ENCODE results near the gene ASB13. TPM values are rescaled to one million over a fixed set of nuclear protein-coding genes. Genes with fewer than 3 reads are reported as not detected.

The ASB13 gene
- total RNA-seq, 1 experiment from 2014 or later, result 11.0 TPM

DNA sequence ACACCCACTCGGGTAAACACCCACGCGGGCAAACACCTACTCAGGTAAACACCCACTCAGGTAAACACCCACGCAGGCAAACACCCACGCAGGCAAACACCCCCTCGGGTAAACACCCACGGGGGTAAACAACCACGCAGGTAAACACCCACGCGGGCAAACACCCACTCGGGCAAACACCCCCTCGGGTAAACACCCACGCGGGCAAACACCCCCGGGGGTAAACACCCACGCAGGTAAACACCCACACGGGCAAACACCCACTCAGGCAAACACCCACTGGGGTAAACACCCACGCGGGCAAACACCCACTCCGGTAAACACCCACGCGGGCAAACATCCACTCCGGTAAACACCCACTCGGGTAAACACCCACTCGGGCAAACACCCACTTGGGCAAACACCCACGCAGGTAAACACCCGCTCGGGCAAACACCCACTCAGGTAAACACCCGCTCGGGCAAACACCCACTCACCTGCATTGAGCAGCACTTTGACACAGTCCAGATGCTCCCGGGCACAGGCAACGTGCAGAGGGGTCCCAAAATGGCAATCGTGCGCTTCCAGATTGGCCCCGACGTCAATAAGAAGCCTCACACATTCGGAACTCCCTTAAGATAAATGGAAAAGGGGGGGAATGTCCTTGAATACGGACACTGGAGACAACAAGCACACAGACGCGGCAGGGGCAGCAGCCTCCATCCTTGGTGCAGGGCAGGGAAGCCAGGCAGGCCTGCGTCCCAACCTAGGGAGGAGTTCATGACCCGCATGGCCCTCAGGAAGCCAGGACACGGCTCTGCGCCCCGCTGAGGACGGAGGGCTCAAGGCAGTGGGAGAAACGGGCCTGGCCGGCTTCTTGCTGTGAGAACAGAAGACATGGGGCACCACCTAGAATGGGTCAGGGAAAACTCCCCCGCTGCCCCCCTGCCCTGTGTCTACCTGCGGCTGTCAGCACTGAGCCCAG lies 17.6 kb downstream of the ASB13 start:
- DNase-seq (ENCODE audit: low spot score), result no peak

DNA sequence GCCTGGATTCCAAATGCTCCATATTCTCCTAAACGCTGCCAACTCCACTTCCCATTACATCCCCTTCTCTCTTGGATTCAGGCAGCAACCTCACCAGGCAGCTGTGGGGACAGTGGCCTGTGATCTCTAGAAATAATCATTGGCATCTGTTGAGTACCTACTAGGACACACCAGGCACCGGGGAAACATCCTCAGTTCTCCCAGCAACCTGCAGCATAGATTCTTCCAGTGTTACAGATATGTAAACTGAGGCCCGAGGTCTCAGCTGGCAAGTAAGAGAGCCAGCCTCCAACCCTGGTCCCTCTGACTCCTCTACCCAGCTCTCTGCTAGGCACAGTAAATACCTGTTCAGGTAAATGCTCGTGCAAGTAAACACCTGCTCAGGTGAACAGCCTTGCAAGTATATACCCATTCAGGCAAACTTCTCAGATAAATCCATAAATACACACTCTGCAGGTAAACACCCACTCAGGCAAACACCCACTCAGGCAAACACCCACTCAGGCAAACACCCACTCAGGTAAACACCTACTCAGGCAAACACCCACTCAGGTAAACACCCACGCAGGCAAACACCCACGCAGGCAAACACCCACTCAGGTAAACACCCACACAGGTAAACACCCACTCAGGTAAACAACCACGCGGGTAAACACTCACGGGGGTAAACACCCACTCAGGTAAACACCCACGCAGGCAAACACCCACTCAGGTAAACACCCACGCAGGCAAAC lies 18.7 kb downstream of the ASB13 start:
- no peak for DNase-seq (ENCODE audit: low spot score)

DNA sequence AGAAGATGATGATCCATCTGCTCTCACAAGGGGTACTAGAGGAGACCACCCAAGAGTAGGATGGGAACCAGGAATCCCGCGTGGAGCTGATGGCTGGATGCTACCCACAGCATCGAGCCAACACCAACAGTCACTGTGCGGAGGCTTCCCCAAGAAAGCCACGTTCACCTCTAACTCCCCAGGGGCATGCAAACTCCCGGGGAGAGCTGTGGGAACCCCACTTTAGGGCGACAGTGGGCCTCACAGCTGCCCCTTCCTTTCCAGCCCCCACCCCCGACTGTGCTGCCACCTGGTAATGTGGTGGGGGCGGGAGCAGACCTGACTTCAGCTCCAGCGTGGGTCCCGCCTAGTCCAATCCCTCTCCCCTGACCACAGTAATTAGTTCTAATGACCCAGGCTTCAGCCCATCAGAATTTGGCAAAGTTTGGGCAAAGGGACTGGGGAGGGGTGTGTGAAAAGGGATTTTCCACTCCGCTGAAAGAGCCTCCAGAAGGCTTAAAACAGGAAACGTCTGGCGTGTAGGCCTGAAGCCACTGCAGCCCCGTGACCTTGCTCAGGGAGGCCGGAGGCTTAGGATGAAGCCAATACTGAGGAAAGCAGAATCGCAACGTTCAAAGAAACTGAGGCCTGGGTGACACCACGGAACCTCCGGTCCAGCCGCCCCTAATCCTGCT lies 20.3 kb downstream of the ASB13 start:
- no peak for DNase-seq (ENCODE audit: low spot score)

DNA sequence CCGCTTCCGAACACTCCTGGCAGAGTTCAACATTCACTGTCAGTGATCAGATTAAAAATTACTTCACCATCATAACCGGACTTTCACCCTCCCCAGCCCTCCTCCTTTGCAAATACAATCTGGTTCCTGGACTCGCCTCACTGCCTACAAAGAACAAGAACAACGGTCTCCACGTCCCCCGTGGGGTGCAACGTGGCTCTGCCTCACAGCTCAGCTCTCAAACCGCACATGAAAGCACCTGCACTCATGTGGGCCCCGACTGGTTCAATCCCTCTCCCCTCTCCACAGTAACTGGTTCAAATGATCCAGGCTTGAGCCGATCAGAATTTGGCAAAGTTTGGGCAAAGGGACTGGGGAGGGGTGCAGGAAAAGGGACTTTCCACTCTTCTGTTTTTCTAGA lies 21.0 kb downstream of the ASB13 start:
- no peak for DNase-seq (ENCODE audit: low spot score)

DNA sequence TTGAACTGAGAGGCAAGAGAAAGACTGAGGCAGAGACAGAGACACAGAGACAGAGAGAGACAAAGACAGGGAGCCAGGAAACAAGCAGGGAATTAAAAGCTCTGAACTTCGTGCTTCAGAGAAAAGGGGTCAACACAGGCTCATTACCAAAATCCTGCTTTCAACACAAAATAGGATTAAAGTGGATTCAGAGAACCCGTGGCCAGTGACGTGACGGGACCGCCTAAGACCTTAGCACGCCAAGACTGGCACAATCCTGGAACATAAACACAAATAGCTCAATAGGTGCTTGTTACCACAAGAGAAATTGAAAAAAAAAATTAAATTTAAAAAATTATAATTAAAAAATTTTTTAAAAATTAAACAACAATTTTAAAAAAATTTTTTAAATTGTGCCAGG lies 21.5 kb downstream of the ASB13 start:
- no peak for DNase-seq (ENCODE audit: low spot score)

DNA sequence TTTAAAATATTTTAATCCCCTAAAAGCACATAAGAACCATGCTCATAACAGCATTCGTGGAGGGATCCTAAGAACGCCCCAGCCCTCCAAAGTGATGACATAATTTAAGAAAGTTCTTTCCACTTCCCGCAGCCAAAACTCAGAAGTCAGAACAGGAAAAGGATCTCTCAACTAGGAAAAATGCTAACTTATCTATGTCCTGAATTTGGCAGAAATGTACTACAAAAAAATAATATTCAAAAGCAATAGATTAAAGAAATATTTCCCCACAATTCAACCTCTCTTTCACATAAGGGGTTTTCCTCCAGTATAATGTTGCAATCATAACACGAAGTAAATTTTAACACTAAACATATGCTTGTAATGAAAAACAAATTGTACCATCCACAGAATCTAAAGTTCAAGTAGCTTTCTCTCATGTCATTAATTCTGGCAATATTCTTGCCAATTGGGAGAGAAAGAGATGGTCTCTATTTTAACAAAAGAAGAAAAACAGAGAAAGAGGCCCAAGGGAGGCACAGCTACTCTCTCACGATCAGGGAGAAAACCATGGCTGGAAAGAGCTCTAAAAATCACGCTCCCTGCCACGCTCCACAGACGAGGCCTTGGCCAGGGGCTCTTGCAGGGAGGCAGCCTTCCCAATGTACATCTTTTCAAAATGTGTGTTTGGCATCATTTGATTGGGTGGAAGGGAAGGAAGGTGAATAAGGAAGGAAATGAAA lies 22.9 kb downstream of the ASB13 start:
- DNase-seq (ENCODE audit: low spot score), result no peak

DNA sequence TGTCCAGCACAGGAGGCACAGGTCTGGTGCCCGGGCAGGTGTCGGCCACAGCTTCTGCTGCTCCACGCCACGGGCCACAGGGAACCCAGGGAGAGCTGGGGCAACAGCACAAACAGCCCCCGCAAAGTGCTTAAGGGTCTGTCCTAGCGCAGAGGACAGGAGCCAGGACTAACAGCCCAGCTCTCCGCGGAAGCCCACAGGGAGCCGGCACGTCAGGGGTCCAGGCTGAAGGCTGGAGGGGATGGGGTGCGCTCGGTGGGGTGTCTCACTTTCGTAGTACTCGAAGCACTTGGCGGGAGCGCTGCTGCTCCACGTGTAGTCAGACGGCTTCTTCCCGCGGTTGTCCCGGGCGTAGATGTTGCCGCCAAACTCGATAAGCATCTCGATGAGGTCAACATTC lies 24.9 kb downstream of the ASB13 start:
- no peak for DNase-seq (ENCODE audit: low spot score)

DNA sequence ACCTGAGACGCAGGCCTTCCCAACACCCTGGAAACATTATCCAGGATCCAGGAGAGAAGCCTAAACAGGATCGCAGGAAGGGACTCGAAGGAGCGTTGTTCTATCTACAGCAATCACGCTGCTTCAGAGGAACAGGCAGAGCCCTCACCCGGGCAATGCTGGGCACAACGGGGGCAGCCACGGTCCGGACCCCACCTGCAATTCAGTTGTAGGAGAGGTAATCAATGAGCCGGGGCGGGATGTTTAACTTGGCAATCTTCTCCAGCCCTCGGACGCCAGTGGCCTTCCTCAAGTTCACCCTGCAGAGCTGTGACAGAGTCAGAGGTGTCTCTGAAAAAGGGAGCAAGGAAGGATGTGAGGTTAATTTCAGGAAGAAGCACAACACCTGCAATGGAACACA lies 25.9 kb downstream of the ASB13 start:
- DNase-seq (ENCODE audit: low spot score), result no peak

DNA sequence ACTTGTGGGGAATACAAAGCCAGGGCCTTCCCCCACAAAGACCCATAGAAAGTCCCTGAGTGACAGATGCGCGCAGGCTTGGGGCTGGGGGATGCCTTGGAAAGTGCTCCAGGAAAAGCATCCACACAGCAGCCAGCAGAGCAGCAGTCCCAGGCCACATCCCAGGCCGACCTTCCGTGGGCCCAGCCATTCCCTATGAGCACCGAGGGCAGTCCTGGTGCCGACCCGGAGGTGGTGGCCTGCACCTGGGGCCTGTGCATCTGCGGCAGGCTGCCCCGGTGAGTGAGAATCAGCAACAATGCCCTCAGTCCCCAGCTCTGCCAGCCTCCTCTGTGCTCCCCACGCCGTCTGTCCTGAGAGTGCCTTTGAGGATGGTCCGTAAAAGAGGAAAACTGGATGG lies 26.4 kb downstream of the ASB13 start:
- DNase-seq (ENCODE audit: low spot score), result no peak

DNA sequence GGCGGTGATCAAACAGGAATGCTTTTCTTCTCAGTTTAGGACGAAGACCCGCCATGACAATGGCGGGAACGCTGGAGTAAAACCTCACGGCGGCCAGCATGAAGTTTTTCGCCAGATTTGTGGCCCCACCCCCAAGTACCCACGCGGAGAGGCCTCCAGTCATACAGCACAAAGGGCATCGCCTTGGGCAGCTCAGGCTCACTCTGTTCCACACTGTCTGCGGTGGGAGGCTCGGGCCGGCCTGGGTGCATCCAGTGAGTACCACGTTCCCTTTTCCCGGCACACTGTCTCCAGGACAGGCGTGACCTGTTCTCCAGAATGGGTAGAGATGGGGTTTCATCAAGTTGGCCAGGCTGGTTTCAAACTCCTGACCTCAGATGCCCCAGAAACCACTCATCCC lies 27.3 kb downstream of the ASB13 start:
- no peak for DNase-seq (ENCODE audit: low spot score)

DNA sequence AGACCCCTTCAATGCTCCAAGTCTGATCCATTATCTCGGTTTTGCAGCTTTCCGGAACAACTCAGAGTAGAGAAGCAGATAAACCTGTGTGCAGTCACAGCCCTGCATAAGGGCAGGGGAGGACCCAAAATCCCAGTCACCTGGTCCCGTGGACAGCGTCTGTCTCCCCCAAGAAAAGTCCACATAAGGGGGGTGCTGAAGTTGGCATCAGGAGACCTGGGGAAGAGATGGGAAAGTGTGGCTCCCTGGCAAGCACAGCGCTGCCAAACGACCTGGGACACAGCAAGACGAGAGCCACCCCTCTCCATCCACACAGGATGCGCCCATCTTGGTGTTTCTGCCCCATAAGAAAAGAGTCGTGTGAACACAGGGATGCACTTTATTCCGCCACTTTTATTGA lies 27.9 kb downstream of the ASB13 start:
- DNase-seq (ENCODE audit: low spot score), result no peak

DNA sequence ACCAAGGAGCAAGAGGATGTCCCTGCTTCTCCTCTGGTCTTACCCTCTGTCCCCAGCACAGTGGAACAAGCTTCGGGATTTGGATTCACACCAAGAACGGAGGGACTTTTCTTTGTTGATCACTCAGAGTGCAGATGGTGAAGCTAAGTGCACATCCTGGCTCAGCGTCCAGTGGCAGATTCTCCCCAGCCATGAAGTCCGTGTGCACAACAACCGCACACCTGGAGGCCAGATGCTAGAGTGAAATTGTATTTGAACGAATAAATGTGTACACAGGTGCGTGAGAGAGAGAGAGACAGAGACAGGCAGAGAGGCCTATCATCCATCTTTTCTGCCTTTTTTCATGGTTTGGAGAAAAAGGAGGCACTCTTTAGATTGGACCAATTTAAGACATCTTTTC lies 31.5 kb downstream of the ASB13 start:
- no peak for DNase-seq (ENCODE audit: low spot score)

DNA sequence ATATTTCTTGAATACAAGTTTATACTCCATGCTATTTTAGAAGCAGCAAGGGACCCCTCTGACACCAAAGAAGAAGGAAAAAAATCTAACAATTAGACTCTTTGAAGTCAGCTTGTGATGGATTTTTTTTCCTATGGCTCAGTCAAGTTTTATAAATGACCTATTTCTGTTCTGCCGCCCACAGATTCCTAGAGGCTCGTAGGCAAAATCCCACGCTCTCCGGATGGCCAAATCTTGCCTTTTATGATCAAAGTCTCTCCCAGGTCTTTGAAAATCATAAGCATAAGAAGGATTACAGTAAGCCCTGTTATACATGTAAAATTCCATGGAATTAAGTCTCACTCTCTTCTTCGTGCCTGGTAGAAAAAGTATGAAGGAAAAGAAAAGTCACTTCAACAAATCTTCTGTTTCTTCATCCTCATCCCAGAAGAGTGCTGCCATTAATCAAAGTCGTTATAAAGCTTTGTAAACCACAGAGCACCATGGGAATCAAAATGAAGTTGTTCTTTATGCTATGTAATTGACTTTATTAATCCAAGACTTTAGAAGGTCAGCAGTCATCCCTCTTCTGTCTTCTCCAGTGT lies 33.1 kb downstream of the ASB13 start:
- no peak for DNase-seq (ENCODE audit: low spot score)

DNA sequence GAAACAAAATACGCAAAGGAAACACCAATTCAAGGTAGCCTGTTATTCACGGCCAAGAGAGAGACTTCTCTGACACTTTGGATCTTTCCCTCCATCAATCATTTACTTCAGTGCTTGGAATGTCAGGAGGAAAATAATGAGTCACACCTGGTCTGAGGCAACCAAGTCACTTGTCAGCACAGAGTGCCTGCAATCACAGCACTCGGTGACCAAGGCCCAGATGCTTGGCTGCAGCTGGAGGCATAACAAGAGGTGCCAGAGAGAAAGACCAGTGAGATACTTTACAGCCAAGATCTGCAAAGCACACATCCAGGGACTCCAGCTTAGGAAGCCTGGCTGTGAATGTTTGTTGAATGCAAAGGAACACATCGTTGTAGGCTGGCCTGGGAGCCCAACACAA lies 33.9 kb downstream of the ASB13 start:
- DNase-seq (ENCODE audit: low spot score), result peak; percentile 11

DNA sequence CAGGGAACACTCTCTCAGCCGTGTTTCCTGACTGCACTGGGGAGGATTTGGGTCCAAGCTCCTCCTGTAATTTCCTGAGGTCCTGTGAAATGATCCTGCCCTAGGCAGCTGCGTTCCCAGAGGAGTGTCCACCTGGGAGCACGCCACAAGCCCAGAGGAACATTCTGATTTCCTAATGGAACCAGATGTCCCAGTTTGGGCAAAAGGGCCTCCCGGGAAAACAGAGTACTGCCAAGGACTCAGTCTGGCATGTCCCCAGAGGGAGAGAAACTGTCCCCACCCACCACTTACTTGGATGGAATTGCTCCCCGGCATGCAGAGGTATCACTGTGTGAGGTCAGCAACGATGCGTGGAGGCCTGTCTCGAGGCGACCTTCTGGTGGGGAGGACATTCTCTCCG lies 34.5 kb downstream of the ASB13 start:
- DNase-seq (ENCODE audit: low spot score), result no peak

DNA sequence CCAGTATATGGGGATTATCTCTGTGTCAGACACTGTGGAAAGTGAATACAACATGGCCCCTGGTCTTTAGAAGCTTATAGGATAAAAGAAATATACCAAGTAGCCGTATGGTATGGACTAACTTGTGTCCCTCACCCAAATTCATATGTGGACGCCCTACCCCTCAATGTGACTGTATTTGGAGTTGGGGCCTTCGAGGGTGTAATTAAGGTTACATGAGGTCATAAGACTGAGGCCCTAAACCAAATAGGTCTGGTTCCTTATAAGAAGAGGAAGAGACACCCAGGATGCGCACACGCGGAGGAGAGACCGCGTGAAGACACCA lies 36.3 kb downstream of the ASB13 start:
- no peak for DNase-seq (ENCODE audit: low spot score)

DNA sequence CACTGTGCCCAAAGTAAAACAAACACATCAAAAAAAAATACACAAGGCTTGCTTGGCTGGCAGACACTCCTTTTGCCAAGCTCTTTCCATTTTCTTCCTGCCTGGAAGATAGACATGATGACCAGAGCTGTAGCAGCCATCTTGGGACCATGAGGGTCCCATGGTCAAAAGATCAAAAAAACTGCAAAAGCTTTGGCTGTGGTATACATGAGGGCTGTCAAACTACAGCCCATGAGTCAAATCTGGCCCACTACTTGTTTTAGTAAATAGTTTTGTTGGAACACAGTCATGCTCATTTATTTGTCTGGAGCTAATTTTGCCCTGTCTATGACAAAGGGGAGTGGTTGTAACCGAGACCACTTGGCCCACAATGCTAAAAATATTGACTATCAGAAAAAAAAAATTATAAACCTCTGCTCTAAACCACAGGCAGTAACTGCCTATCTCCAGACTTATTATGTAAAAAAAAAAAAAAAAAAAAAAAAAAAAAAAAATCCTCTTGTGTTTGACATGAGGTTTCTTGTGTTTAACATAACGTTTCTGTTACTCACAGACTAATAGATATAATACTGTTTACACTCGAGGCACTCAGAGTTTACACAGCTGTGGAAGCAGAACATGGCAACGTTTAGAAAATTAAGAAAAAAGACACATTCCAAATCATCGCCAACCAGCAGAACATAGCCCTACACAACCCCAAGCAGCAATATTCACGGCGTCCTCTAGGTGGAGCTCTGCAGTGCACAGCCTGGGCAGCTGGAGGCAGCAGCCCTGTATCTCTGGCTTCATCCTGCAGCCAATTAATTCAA lies 36.9 kb downstream of the ASB13 start:
- peak; percentile 59 for DNase-seq (ENCODE audit: low spot score)

DNA sequence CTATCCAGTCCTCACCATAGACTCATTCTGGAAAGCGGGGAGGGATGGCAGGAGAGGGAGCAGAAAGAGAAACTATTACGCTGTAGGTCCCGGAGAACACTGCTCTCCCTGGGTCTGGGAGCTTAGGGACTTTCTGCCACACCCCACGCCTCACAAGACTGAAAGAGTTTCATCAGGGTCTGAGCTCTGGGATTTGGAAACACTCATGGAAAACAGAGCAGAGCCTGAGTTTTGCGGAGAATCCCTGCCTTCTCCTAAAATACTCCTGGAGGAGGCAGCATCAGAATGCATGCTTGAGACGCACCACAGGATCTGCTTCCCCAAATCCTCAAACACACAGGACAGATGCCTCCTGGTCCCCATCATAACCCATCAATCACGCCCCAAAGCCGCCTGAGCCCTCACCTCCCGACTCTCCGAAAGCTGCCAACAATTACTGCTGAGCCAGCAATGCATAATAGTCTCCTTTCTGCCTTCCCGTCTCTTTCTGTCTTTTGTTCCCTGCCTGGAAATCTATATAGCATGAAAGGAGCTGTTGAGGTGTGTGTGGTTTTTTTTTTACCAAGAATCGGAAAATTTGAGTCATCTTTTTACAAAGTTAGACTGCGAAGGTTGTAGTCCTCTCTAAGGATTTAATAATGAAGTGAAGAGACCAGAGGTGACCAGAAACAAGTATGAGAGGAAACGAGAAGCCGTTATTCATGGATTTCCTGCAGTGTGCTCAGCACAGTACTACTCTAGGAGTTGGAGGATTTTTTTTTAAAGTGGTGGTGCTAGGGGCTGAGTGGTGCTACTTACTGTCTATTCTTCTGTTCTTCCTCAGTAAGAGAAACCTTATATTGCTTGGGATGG lies 37.7 kb downstream of the ASB13 start:
- peak; percentile 28 for DNase-seq (ENCODE audit: low spot score)

DNA sequence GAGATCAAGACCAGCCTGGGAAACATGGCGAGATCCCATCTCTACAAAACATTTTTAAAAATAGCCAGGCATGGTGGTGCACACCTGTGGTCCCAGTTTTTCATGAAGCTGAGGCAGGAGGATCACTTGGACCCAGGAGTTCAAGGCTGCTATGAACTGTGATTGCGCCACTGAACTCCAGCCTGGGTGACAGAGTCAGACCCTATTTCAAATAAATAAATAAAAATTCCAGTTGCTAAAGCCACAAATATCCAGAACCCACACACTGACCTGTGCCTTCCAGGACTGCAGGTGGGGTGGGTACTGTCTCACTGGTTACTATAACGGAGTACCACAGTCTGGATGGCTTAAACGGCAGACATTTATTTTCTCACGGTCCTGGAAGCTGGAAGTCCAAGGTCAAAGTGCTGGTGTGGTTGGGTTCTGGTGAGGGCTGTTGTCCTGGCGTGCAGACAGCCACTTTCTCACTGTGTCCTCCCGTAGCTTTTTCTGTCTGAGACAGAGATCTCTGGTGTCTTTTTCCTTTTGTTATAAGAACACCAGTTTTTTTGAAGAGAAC lies 38.8 kb downstream of the ASB13 start:
- DNase-seq (ENCODE audit: low spot score), result no peak
